GM21576 (cell line): ENCODE measurements around the gene MID1.

ENCODE experiments used
- ATAC-seq: cut with Tn5 transposase; IDR thresholded peaks from one replicate; pipeline ENCODE4 v1.9.1; 2021; ENCODE audit warnings: mild to moderate bottlenecking, moderate library complexity; ENCODE audit not compliant: unreplicated experiment

MID1 gene

GRCh38 chrX:10620121-10620699, at the start of gene MID1:
MID1 (minus strand) TSS chrX:10620585; CDS start chrX:10567547, 53,038 bp downstream.
- no peak for ATAC-seq

DNA sequence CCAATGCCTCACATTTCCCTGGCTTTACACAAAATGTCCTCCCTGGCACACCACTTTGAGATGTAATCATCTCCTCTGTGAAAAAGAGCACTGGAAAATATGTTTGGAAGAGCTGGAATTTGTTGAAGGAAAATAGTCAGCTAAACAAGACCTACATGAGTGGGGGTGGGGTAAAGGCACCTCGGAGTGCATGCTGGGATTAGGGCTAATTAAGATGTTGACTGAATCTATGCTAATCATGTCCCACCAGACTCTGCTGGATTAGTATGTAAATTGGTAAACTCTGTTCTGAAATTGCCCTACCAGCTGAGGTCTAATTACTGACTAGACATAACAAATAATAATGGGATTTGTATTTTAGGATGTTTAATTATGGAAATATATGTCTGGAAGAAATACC, 46.8 kb upstream of the MID1 start:
- no peak for ATAC-seq

GRCh38 chrX:10666102-10666501, 45.7 kb upstream of the MID1 start:
- no peak for ATAC-seq

DNA sequence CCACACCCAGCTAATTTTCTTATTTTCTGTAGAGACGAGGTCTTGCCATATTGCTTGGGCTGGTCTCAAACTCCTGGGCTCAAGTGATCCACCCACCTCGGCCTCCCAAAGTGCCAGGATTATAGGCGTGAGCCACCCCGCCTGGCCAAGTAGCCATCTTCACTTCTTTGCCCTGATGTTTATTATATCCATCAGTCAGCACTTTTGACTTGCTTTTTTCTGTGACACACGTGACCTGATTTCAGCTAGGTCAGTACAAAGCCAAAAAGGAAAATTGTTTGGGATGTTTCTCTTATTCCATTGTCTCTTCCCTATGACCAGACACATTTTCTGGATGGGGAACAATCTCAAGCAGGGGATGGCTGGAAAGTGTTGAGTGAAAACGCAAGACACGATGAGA, 45.3 kb upstream of the MID1 start:
- ATAC-seq, result no peak

GRCh38 chrX:10660171-10660570, 39.8 kb upstream of the MID1 start:
- ATAC-seq, result no peak

DNA sequence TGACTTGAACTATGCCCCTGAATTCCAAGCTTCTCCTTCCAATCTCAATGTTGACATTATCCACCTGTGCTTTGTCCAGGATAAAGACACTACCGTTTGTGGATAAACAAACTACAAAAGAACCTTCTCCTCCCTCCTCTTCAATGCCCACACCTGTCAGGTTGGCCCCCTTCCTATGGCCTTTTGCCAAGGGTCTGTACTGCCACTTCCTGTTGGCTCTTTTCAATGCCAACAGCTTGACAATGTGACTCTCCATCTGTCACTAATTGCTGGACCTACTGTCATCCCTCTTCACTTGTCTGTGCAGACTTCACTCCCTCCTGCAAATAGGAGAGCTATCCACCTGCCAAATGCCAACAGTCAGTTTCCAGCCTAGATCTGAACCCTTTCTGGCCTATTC, 35.8 kb upstream of the MID1 start:
- no peak for ATAC-seq

- ATAC-seq, result no peak
These were observed 34.6 kb upstream of the MID1 start for GRCh38 chrX:10654960-10655359.

DNA sequence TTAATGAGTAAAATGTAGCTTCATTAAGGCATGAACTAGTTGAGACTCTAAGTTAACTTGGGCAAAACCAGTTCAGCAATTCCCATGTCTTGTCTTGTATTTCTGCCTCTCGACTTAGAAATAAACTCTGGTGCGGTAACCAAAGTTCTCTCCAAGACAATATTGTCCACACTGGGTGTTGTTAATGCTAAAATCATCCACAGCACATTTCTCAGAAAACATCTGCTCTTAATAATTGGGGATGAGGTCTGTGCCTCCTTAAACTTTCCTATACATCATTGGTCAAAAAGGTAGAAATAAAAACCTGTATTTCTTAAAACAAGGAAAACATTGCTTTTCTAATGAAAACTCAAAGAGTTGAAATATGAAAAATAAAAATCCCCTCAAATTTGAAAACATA, 32.9 kb upstream of the MID1 start:
- ATAC-seq, result no peak

DNA sequence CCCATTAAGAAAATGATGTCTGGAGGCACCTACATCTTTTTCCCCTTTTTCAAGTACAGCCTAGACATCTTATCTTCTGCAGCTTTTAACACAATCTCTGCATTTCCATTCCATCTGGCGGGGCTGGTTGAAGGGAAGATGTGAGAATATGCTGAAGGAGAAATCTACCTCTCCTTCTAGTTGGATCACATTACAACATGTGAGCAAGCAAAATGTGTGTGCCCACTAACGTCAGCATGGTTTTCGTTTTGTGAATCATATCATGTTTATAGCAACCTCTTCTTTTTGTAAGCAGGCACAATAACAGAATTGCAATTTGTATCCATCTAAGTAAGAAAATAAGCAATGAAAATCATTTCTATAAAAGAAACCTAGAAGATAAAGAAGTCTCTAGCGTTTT, 28.9 kb upstream of the MID1 start:
- no peak for ATAC-seq

DNA sequence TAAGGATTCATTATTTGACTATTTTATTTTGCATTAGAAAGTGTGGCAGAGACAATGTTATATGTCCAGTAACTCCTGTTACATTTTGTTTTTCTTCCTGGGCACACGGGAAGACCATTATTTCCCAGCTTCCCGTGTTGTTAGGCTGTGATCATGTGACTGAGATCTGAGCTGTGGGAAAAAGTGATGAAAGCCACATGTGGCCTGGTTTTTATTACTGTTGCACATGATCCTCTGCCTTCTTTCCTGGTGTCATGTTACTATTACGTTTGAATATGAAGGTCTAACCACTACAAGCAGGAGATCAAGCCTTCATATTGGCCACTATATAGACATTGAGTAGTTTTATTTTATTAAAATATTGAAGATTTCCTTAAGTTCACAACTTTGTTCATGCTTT, 28.2 kb upstream of the MID1 start:
- no peak for ATAC-seq

- ATAC-seq, result no peak
These were observed 16.5 kb upstream of the MID1 start for GRCh38 chrX:10636851-10637250.

DNA sequence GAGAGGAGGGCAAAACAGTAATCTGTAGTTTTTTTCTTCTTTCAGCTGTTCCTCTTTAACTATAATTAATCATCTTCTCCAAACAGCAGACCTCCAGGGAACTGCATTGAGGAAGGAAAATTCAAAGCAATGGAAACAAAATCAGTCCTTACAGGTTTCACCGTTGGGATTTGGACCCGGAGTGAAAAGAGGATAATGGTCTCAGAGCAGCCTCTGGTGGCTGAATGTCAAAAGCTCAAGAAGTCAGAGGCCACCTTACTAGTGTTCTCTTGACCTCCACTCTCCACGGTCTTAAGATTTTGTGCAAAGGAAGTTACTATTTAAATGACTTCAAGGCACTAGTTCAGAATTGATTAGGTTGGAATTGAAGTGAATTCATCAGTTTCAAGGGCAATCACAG, 16.0 kb upstream of the MID1 start:
- no peak for ATAC-seq

DNA sequence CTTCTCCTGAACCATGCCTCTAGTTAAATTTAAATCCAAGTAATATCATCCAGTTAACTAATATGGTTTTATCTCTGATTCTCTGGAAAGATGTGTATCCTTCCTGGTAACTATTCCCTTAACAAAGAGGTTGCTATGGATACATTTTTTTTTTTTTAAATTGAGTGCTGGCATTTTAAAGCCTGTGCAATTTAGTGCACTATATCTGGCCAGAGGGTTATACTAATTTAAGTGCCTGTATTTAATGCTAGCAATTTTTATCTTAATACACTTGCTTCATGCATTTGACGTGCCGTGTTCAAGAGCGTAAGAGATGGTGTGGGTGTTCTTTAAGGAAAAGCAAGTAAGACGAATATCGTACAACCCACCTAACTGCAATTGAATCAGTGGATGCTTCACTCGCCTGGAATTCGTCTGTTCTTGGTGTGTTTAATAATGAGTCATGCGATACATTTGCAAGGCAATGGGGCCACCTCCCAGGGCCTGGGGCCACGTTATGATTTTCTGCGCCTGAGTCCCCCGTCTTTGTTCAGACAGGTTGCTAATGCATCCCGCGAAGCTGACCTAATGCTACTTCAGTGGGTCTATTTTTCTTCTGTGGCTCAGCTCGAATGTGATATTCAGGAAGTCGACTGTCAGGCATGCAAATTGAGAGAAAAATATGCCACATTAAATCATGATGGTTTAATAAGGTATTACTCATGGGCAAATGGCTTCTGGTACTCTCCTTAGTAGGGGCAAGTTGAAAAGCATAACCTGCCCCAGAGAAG, 14.2 kb upstream of the MID1 start:
- ATAC-seq, result no peak

DNA sequence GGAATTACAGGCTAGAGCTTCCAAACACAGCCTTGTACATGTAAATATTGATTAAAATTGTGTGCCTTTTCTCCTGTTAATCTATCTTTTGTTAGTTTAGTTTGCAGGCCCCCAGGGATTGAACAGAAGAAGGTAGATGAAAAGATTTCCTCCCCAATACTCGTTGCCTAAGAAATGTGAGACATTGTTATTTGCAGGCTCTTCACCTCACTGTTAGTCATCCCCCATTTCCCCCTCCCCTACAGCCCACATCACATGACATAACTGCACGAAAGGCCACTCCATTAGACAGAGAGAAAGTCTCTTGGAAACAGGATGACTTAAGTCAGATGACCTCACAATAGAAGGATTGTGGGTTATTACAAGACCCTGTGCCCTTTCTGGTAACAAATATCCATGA, 13.3 kb upstream of the MID1 start:
- ATAC-seq, result no peak

GRCh38 chrX:10631416-10632145, 11.2 kb upstream of the MID1 start:
- no peak for ATAC-seq

GRCh38 chrX:10630320-10630719, 9.9 kb upstream of the MID1 start:
- ATAC-seq, result no peak

- no peak for ATAC-seq
These were observed 9.5 kb upstream of the MID1 start for GRCh38 chrX:10629905-10630304.

DNA sequence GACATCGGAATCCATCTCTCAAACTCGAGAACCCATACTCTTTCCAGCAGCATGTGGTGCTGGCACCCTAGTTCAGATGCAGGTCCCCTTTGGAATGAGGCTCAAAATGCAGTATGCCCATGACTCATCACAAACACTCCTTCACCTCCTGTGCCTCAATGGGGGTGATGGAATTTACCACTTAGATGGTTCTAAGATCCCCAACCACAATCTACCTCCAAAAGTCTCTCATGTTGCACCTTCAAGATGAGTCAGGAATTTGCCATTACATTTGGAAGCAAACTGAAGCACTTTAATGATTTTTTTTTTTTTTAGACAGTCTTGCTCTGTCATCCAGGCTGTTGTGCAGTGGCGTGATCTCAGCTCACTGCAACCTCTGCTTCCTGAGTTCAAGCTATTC, 8.5 kb upstream of the MID1 start:
- no peak for ATAC-seq

- no peak for ATAC-seq
These were observed 1.8 kb upstream of the MID1 start for GRCh38 chrX:10622197-10622596.

GRCh38 chrX:10619425-10620046, 849 bp downstream of the MID1 start:
- ATAC-seq, result no peak

DNA sequence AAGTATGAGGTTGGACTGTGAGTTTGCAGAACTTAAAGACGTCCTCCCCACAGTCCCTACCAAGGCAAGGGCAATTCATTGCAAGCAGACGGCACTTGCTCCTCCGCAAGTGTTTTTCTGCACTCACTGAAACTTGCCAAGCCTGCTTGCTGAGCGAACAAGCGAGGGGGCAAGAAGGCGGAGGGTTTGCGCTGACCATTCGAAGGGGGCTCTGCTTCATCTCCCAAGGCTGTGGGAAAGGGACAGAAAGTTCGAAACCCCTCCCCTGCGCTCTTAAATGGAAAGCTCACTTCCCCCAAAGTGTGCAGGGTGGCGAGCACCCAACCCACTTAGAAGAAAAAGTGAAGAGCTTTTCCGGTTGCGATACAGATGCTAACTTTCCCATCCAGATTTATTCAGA, 1.4 kb downstream of the MID1 start:
- ATAC-seq, result no peak

DNA sequence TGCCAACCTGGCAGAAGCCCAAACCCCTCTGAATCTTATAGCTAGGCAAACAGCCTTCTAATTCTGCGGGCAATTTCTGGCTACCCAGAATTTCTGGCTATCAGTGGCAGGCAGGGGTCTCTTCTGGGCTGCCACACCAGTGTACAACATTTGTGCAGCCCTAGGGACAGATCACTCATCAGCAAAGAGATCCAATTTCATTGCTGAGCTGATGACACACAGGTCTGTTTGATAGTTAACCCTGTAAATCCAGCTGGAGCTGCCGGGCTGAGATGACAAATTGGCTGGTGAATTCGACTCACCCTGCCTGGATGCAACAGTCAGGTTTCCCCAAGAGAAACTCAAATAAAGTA, 2.4 kb downstream of the MID1 start:
- ATAC-seq, result no peak
